ENCODE measurements around the gene KRTAP9-8.
"Not testable (repeated sequence)": the region's sequence is repeated elsewhere in the genome, so short reads cannot be mapped to it uniquely, and the experiment has no call there.

KRTAP9-8 gene

GRCh38 chr17:41255381-41256290 lies 17.8 kb downstream of the KRTAP9-8 start, which contains the start of gene KRTAP9-9:
Gene KRTAP9-9 (plus strand): TSS chr17:41255384.
- not testable (repeated sequence) for ATAC-seq, DNase-seq

- ATAC-seq (no peak), DNase-seq (no peak)
These were observed 18.5 kb downstream of the KRTAP9-8 start for GRCh38 chr17:41256291-41256685.

- no peak for DNase-seq
- no peak for ATAC-seq
These were observed 20.6 kb downstream of the KRTAP9-8 start for GRCh38 chr17:41258406-41258805.

GRCh38 chr17:41263212-41263611 lies 25.4 kb downstream of the KRTAP9-8 start:
- no peak for DNase-seq
- ATAC-seq: no peak

- DNase-seq (no peak), ATAC-seq (no peak)
These were observed 26.8 kb downstream of the KRTAP9-8 start for GRCh38 chr17:41264599-41264998.

- DNase-seq (no peak), ATAC-seq (no peak)
These were observed 27.3 kb downstream of the KRTAP9-8 start, which contains the start of gene KRTAP9-6 for GRCh38 chr17:41265078-41265477. Gene KRTAP9-6 (plus strand): TSS chr17:41265378. CDS start chr17:41265378, 0 bp downstream.

GRCh38 chr17:41267711-41268110 lies 29.9 kb downstream of the KRTAP9-8 start:
- no peak for ATAC-seq

GRCh38 chr17:41271323-41271722 lies 33.5 kb downstream of the KRTAP9-8 start:
- not testable (repeated sequence) for ATAC-seq, DNase-seq

More at GRCh38 chr17:41267711-41268110, 29.9 kb downstream of the KRTAP9-8 start:
- no peak for DNase-seq

GRCh38 chr17:41271858-41272257 lies 34.1 kb downstream of the KRTAP9-8 start:
- DNase-seq (no peak), ATAC-seq (no peak)

GRCh38 chr17:41275648-41276190 lies 37.9 kb downstream of the KRTAP9-8 start, which contains the start of gene KRTAP9-7:
Gene KRTAP9-7 (plus strand): TSS chr17:41275698. CDS start chr17:41275698, 0 bp downstream.
- not testable (repeated sequence) for ATAC-seq, DNase-seq

- DNase-seq: no peak
- no peak for ATAC-seq
These were observed 40.6 kb downstream of the KRTAP9-8 start for GRCh38 chr17:41278176-41278955.

GRCh38 chr17:41284043-41284442 lies 46.2 kb downstream of the KRTAP9-8 start:
- no peak for ATAC-seq
- no peak for DNase-seq

GRCh38 chr17:41284546-41284945 lies 46.7 kb downstream of the KRTAP9-8 start:
- ATAC-seq (no peak), DNase-seq (no peak)

GRCh38 chr17:41287050-41287449 lies 49.3 kb downstream of the KRTAP9-8 start:
- DNase-seq (no peak), ATAC-seq (no peak)

Measured in stimulated activated naive CD8-positive, alpha-beta T cell treated with anti-CD3 and anti-CD28 coated beads, Interleukin-15, Interleukin-2, amounts not matched to agents 100 U/mL and 50 U/mL, for 24 hours (primary cell).